ENCODE measurements around the gene PRMT7.

Gene PRMT7

DNA sequence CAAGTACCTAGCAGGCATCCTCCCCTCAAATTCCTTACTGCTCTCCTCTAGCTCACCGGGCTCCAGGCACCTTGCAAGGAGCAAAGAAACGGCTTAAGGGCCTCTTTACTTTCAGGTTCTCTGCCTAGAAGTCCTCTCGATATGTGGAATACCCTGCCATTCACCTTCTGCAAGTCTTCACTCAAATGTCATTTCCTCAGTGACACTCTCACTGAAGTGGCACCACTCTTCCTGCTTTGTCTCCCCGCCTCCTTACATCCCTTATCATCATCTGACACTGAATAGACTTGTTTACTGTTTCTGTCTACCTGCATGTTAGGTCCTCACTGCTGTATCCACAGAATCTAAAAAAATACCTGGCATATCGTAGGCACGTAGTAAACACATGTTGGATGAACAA lies 1.0 kb upstream of the PRMT7 start:
- DNase-seq: no peak

DNA sequence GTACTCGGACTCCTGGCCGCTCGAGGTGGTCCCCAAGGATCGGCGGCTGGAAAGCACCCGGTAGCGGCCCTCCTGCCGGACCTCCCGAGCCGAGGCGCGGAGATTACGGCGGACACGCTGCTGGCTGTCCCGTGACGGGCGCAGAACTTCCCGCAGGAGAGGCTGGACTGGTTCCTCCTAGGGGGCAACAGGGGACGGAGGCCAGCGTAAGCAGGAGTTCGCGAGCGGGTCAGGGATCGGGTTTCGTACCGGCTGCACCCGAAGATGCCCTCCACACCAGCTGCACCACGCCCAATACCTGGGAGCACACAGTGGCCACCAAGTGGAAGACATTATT lies 414 bp upstream of the PRMT7 start:
- no peak for DNase-seq

DNA sequence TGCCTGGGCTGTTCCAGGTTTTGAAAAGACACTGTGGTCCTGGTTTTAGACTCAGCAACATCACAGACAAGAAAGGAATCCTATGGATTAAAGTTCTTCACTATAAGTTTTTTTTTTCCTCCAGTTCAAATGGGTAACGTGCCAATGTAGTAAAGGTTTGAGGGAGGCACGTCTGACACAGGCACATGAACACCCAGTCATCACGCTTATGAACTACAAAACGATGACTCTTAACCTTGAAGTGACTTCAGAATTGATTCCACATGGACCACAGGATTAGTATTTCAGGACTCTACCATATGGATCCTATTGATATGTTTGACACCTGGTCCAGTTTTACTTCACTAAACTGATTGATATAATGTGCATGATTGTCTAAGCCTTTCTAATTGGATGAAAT lies 2.3 kb downstream of the PRMT7 start:
- DNase-seq: no peak

DNA sequence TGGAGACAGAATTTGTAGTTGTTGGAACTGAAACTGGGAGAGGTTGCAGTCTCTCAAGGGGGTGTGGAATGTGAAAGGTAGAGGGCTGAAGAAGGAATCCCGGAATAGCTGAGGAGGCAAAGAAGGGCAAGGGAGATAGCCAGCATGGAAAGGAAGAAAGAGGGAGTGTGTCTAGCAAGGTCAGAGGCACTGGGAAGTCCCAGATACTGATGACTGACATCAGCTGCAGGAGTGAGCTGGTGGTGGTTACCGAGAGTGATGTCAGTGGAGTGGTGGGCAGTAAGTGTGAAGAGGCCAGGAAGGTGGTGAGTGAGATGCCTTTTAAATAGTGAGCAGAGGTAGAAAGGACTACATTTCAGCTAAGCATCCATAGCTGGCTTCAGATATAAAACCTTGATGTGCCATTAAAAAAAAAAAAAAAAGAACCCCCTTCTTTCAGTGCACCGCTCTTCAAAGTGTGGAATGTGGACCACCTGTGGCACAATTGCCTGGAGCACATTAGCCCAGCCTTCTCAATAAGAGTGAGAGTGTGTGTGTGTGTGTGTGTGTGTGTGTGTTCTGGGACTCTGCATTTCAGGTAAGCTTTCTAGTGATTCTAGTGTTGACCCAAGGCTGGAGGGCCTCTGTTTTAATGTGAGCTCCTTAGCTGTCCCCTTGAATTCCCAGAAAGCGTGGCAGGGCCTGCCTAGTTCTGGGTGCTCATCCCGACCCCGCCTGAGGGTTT lies 8.5 kb downstream of the PRMT7 start:
- DNase-seq: no peak

DNA sequence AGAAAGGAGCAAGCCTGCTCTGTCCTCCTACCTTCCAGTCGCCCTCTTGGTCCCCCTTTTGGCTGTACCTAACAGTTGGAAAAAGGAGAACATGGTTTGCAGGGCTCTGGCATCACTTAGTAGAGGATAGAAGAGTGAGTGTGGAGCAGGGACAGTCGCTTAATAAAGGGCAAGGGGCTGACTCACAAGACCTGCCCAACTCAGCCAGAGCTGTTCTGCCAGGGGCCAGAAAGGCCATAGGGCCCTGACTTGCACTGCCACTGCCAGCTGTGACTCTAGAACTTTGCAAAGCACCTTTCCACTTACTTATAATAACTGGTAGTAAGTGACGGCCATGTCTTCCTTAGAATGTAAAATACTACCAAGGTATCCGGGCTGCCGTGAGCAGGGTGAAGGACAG lies 13.5 kb downstream of the PRMT7 start:
- no peak for DNase-seq

DNA sequence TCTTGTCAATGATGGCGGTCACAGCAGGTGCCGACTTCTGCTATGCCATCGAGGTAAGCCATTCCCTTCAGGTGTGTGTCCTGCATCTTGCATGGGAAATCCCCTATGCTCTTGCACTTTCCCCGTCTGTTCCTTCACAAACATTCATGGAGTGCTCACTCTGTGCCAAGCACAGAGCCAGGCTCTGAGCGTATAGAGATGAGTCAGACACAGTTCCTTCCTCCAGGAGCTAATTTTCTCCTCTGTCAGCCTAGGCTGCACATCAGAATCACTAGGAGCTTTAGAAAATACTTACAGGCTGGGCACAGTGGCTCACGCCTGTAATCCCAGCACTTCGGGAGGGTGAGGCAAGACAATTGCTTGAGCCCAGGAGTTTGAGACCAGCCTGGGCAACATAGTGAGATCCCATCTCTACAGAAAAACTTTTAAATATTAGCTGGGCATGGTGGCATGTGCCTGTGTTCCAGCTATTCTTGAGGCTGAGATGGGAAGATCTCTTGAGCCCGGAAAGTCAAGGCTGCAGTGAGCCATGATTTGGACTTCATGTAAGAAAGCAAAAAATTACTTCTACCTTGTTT lies 14.1 kb downstream of the PRMT7 start:
- no peak for DNase-seq

DNA sequence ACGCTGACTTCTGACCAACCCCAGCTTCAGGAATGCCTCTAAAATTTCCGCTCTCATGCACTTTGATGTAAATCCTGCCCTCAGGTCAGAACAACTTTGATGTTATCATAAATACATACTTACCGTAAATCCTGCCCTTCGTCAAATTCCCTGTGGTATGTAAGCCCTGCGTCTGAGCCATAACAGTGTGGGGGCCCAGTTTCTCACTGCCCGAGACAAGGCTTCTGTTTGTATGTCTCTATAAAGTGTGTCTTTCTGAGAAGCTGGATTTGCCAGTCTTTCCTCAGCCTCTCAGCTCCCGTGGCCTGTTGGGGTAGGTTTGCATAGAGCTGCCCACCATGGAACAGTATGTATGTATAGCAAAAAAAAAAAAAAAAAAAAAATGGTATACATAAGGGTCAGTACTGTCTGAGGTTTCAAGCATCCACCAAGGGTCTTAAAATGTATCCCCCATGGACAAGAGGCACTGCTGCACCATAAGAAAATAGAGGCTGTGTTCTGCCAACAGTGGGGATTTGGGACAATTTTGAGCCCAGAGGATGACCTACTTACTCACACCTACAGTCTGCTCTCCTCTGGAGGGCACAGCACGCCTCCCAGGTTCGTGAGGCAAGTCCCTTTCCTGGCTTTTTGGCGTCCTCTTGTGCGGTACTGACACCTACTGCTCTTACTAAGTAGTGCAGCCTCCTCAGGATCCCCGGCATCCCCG lies 17.5 kb downstream of the PRMT7 start:
- no peak for DNase-seq

DNA sequence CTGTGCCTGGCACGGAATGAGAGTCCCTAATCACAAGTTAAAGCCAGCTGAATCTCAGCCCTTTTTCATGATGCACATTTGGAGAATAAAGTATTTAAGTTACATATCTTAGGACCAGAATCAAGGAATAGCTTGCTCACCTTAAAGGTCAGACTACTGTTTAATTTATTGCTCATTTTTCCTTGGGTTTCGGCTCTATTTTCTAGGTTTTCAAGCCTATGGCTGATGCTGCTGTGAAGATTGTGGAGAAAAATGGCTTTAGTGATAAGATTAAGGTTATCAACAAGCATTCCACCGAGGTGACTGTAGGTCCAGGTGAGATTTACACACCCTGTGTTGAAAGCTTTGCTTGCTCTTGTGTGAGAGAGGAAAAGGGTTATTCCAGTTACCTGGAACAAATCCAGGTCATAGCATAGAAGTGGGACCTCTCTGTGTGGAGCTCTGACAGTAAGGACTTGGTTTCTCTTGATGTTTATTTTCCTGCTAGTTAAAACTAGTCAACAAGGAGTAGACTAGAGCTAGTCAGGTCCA lies 18.1 kb downstream of the PRMT7 start:
- no peak for DNase-seq

DNA sequence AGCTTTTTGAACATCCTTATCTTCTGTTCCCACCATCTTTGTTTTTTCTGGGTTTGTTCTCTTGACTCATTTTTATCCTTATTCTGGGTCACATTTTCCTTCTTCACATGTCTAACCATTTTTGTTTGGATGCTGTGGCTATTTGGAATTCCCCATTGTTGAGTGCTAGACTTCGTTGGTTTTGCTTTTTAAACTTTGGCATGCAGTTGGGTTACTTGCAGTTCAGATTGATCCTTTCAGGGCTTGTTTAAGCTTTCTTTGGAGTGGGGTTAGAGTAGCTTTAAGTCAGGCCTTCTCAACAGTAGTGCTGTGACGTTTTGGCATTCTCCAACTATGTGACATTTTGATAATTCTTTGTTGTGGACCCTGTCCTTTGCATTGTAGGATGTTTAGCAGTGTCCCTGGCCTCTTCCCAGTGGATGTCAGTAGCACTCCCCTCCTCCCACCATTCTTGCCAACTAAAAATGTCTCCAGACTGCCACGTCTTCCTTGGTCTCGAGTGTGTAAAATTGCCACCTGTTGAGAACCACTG lies 21.1 kb downstream of the PRMT7 start:
- DNase-seq: no peak

DNA sequence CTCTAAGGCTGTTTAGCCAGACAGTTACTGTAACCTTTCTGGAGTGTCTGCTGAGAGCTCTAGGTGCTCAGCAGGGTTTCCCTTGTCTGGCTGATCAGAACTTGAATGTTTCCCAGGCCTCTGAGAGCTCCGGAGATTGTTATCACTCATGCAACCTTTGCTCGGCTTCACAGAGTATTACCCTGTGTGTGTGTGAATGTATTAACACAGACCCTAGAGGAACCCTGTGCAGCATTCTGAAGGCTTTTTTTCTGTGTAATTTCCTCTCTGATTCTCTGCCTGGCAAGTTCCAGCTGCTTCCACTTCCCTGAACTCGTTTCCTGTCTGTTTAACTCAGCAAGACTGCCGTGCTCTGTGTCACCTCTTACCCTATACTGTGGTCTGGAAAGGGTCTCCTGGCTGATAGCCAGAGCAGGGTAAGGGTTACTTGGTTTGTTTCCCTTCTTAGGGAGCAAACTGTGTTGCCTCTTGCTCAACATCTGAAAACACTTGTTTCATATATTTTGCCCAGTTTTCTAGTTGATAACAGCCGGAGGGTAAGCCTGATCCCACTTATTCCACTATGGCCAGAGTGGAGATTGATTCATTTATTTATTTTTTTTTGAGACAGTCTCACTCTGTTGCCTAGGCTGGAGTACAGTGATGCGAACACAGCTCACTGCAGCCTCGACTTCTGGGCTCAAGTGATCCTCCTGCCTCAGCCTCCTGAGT lies 21.7 kb downstream of the PRMT7 start:
- no peak for DNase-seq

DNA sequence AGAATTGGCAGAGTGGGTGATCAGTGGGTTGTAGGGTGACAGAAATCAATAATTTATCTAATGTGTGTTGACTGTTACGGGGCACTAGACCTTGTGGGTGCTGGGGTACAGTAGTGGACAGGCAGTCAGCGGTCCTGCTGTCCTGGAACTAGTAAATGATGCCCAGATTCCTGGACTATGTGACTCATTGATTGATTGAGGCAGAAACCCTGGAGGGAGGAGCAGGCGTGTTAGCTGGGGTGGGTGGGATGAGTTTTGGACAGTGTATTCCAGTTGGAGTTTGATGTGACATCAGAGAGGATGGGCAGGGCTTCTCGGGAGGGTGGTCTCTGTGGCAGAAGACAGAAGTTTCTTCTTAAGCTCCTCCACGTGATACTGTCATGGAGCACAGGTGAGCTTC lies 24.4 kb downstream of the PRMT7 start:
- DNase-seq: no peak

DNA sequence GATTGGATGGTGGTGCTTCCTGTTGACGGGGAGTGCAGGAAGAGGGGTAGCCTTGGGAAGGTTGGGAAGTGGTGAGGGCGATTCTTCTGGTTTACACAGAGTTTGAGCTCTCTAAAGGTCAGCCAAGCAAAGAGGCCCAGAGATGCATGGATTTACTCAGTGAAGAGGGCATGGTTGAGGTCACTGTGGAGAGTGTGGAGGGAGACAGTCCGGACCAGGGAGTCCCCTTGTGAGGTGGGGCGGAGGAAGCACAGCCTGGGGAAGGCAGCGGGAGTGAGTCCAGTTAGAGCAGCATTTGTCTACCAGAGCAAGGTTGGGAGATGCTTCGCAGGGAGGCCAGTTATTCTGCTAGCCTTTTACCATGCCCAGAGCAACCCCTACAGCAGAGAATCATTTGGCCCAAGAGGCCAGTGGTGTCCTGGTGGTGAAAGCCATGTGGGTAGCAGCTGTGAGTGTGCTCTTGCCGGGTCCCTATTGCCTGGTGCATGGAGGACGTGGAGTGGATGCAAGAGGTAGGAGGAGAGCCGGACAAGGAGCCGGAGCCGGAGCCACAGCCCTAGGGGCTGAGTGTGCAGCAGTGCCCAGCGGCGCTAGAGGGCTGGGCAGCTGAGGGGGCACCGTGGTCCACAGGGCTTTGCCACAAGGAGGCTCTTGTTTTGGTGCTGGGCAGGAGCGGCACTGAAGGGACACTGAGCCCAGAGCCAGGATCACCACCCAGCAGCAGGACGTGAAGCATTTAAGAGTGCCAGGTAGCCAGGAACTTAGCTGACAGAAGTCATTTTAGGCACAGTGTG lies 27.7 kb downstream of the PRMT7 start:
- DNase-seq: no peak

DNA sequence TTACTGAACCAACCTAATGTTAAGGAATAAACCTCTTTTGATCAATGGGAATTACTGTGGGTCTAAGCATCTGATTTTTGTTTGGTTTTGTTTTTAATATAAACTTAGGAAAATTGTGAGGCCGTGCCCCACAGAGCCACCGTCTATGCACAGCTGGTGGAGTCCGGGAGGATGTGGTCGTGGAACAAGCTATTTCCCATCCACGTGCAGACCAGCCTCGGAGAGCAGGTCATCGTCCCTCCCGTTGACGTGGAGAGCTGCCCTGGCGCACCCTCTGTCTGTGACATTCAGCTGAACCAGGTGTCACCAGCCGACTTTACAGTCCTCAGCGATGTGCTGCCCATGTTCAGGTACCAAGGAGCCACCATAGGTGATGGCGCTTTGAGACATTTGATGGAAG lies 28.4 kb downstream of the PRMT7 start:
- DNase-seq: no peak

DNA sequence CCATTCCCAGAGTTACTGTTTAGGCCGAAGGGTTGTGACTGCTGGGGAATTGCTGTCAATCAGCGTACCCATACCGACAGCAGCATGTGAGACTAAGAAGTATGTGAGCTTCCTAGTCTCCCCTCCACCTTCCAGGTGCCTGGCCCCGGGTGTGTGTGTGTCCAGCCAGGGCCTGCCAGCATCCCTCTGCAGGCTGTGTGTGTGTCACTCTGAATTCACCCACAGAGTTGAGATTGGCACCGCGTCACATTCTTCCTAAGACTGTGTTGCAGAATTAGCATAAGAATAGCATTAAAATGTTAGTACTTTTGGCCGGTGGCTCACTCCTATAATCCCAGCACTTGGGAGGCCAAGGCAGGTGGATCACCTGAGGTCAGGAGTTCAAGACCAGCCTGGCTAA lies 31.8 kb downstream of the PRMT7 start:
- DNase-seq: no peak

DNA sequence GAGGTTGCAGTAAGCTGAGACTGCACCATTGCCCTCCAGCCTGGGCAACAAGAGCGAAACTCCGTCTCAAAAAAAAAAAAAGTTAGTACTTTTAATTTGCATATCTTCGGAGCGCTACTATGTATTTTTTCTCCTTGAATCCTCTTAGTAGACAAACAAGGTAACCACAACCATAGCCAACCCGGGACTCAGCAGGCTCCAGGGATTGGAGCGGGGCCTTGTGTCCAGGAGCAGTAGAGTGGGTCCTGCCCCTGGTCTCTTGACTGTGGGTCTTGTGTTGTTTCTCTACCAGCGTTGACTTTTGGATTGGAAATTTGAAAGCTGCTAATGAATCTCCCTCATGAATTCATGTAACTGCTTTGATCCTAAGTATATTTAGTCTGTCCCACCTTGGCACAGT lies 32.3 kb downstream of the PRMT7 start:
- no peak for DNase-seq

DNA sequence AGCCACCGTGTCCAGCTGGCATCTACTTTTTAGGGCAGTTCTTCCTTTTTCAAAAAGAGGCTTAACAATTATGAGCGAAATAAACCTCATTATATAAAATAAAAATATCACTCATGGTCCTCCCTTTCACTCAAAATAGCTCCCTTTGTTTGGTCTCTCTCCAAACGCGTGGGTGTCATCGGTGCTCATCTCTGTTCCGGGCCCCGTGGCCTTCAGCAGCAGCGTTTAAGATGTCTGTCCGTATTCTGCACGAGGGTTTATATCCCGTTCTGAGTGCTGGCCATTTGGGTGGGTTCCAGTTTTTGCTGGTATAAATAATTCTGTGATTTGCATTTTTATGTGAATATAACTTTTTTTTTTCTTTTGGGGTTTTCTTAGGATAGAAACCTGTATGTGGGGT lies 33.4 kb downstream of the PRMT7 start:
- no peak for DNase-seq

DNA sequence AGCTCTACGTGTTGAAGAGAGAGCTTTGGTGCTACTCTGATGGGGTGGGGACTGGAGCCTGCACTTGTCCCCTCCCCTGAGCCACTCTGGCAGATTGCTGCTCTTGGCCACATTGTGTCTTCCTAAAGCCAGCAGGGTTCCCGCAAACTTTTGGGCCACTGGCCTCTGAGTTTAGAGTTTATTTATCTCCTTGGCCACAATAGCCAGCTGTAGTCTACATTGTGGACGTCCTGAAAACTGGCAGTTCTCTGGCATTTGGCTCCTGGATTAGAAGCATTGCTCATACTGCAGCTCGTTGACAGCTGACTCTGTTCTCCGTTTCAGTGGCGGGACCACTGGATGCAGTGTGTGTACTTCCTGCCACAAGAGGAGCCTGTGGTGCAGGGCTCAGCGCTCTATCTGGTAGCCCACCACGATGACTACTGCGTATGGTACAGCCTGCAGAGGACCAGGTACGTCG lies 34.6 kb downstream of the PRMT7 start:
- DNase-seq: no peak

DNA sequence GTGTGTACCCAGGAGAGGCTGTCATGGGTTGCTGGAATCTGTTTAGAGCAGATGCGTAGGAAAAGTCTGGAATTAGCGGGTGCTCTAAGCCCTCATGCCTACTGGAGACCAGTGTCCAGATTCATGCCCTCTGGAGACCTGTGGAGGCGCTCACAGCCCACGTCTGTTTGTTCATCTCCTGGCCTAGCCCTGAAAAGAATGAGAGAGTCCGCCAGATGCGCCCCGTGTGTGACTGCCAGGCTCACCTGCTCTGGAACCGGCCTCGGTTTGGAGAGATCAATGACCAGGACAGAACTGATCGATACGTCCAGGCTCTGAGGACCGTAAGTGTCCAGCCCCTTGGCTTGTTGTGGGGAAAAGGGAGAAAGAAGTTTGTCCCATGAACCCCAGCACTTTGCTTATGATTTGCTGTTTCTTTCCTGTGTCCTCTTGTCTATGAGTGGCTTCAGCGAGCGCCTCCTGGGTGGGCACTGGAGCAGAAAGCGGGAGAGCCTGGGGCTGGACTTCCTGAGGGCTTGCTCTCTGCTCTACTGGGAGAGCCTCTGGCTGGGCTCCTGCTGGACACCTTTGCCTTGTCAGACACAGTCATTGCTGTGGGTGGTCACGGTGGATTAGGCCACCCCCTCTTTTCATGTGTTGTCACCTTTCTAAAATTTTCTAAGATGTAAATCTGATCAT lies 35.3 kb downstream of the PRMT7 start:
- no peak for DNase-seq

DNA sequence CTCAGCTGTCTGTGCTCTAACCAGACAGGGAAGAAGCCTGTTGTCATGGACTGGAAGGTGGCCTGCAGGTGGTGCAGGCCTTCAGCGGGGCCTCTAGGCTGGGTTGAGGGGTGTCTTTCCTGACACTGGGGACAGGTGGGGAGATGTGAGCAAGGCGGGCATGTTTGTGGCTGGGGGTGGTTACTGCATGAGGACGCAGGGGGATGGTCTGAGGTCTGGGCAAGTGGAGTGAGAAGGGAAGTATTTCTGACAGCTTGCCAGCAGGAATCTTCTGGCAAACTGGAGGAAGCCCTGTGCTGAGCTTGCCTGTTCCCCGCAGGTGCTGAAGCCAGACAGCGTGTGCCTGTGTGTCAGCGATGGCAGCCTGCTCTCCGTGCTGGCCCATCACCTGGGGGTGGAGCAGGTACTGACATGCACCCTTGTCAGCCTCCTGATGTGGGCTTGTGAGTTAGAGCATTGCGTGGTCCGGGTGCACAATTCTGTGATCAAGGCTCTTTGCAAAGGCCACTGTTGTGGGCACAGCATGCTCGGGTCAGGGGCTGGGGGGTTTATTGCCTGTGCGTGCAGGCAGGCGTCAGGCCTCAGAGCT lies 36.2 kb downstream of the PRMT7 start:
- DNase-seq: no peak

DNA sequence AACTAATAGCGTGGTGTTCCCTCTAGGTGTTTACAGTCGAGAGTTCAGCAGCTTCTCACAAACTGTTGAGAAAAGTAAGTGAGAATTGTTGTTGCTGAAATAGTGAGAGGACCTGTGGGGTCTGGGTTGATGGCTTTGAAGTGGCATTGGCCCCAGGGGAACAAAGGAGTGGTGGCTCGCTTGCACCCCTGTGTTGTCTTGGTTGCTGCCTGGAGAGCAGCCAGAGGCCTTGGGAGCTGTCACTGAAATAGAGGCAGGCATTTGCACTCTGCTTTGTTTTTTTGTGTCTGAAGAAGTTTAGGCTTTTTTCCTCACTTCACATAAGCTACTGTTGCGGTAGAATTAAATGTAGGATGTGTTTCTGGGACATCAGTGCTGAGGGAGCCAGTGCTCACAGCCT lies 36.8 kb downstream of the PRMT7 start:
- DNase-seq: no peak

DNA sequence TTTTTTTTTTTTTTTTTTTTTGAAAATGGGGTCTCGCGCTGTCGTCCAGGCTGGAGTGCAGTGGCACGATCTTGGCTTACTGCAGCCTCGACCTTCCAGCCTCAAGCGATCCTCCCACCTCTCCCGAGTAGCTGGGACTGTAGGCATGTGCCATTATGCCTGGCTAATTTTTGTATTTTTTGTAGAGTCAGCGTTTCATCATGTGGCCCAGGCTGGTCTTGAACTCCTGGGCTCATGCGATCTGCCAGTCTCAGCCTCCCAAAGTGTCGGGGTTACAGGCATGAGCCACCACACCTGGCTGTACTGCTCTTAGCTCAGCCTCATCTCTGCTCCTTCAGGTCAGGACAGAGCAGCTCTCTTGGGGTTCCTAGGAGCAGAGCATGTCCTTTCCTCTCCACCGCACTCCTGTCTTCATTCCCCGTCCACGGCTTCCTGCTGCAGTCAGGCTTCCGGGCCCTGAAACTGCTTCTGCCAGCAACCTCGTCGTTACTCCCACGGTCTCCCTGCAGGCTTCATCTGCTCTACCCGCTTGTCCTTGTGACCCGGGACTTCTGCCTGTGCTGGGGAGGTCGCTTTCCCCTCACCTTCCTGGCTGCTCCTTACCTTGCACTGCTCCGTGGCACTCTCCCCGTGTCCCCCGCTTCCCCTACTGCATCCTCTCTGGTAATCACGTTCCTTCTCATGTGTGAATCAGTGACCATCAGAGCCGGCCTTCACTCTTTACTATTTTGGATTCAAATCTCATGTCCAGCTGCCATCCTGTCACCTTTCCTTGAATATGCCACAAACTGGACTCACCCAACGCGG lies 38.0 kb downstream of the PRMT7 start:
- no peak for DNase-seq

Data from GOT3 (cell line).